ENCODE data around the gene CRTC3. TPM values are rescaled to one million over a fixed set of nuclear protein-coding genes. Genes with fewer than 3 reads are reported as not detected.

Gene CRTC3
- total RNA-seq, 2 experiments from 2014 or later: 90.7 to 92.4 TPM

GRCh38 chr15:90482124-90483011, 47.4 kb upstream of the CRTC3 start:
- Histone ChIP-seq H3K4me1 (ENCODE audit: insufficient read depth, low read length) (peaks cover 20% of the 10 kb centered on the region), H3K4me3 (ENCODE audit: low read length) (no peak overlapping the region), H3K27ac (ENCODE audit: low read depth in 1 of 2, low read length in 2 of 2) (no peak overlapping the region), H3K27me3 (ENCODE audit: control insufficient read depth in 1 of 2, insufficient read depth in 2 of 2, low read length in 2 of 2) (no peaks in the 10 kb centered on the region), H3K36me3 (ENCODE audit: insufficient read depth, low read length) (peaks cover 79% of the 10 kb centered on the region), H3K9me3 (ENCODE audit: control insufficient read depth in 1 of 2, insufficient read depth in 1 of 2, low read length in 2 of 2) (no peaks in the 10 kb centered on the region)
- peaks cover 36% of the 10 kb centered on the region for H3K4me1 Mint-ChIP-seq (ENCODE audit: low read depth)
- DNase-seq: peak; percentile 17 to 71 (median 38)
- no peak overlapping the region for H3K27ac Mint-ChIP-seq
- CTCF ChIA-PET: interaction anchor here (0.5 to 4.8 kb wide), 12 partner anchors 12 to 196 kb away, joined by 3 to 37 read pairs (median 4); no protein-coding TSS in a partner anchor
- no peaks in the 10 kb centered on the region for H3K27me3 Mint-ChIP-seq
- ATAC-seq (ENCODE audit: poor library complexity): peak; percentile 63
- H3K36me3 Mint-ChIP-seq (ENCODE audit: low read depth): peaks cover 97% of the 10 kb centered on the region
- intact Hi-C loops (cut with DNase I, micrococcal nuclease): loop anchor here (1.0 to 10.0 kb wide), 4 partner anchors 58 to 402 kb away; partner anchors contain the start of gene FES (in 1 of the 2)
- H3K4me3 Mint-ChIP-seq: no peak overlapping the region
- no peaks in the 10 kb centered on the region for H3K9me3 Mint-ChIP-seq
- POLR2A ChIA-PET: interaction anchor here (1.4 to 1.7 kb wide), 3 partner anchors 120 to 189 kb away, joined by 3 to 9 read pairs (median 5); no protein-coding TSS in a partner anchor
- TF ChIP-seq, protein P1, sequence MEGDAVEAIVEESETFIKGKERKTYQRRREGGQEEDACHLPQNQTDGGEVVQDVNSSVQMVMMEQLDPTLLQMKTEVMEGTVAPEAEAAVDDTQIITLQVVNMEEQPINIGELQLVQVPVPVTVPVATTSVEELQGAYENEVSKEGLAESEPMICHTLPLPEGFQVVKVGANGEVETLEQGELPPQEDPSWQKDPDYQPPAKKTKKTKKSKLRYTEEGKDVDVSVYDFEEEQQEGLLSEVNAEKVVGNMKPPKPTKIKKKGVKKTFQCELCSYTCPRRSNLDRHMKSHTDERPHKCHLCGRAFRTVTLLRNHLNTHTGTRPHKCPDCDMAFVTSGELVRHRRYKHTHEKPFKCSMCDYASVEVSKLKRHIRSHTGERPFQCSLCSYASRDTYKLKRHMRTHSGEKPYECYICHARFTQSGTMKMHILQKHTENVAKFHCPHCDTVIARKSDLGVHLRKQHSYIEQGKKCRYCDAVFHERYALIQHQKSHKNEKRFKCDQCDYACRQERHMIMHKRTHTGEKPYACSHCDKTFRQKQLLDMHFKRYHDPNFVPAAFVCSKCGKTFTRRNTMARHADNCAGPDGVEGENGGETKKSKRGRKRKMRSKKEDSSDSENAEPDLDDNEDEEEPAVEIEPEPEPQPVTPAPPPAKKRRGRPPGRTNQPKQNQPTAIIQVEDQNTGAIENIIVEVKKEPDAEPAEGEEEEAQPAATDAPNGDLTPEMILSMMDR (IDR thresholded peaks at IDR 0.05): peak; percentile 80

DNA sequence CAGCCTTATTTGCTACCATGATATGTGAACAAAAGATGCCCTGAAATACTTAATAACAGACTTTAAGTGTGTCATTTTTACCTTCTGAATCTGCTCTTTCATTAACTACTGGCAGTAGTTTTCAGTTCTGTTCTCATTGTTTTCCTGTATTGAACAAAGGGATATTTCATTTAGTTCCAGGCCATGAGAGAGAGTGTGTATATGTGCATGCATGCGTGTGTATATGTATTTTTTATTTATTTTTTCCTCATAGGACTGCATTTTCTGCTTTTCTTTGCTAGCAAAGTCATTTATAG, 46.8 kb upstream of the CRTC3 start:
- no peak overlapping the region for H3K4me3 Mint-ChIP-seq
- H3K27ac Mint-ChIP-seq: no peak overlapping the region
- ATAC-seq (ENCODE audit: poor library complexity): no peak
- intact Hi-C loops (cut with DNase I, micrococcal nuclease): loop anchor here (10.0 kb wide), 2 partner anchors 58 to 402 kb away; partner anchors contain the start of gene FES (in 1 of the 2)
- no peaks in the 10 kb centered on the region for H3K27me3 Mint-ChIP-seq
- H3K36me3 Mint-ChIP-seq (ENCODE audit: low read depth): peaks cover 97% of the 10 kb centered on the region
- peaks cover 20% of the 10 kb centered on the region for H3K4me1 ChIP-seq (ENCODE audit: insufficient read depth, low read length)
- no peaks in the 10 kb centered on the region for H3K9me3 Mint-ChIP-seq
- no peak overlapping the region for H3K4me3 ChIP-seq (ENCODE audit: low read length)
- ChIA-PET CTCF (interaction anchor here (0.5 to 4.8 kb wide), 10 partner anchors 13 to 197 kb away, joined by 3 to 37 read pairs (median 4); no protein-coding TSS in a partner anchor), POLR2A (interaction anchor here (1.4 kb wide), 1 partner anchor 121 kb away, joined by 9 read pairs; no protein-coding TSS in a partner anchor)
- H3K27me3 ChIP-seq (ENCODE audit: control insufficient read depth in 1 of 2, insufficient read depth in 2 of 2, low read length in 2 of 2): no peaks in the 10 kb centered on the region
- no peak for DNase-seq
- H3K27ac ChIP-seq (ENCODE audit: low read depth in 1 of 2, low read length in 2 of 2): no peak overlapping the region
- H3K9me3 ChIP-seq (ENCODE audit: control insufficient read depth in 1 of 2, insufficient read depth in 1 of 2, low read length in 2 of 2): no peaks in the 10 kb centered on the region
- peaks cover 33% of the 10 kb centered on the region for H3K4me1 Mint-ChIP-seq (ENCODE audit: low read depth)
- TF ChIP-seq, protein P1 (IDR thresholded peaks at IDR 0.05): no peak
- H3K36me3 ChIP-seq (ENCODE audit: insufficient read depth, low read length): peaks cover 77% of the 10 kb centered on the region

DNA sequence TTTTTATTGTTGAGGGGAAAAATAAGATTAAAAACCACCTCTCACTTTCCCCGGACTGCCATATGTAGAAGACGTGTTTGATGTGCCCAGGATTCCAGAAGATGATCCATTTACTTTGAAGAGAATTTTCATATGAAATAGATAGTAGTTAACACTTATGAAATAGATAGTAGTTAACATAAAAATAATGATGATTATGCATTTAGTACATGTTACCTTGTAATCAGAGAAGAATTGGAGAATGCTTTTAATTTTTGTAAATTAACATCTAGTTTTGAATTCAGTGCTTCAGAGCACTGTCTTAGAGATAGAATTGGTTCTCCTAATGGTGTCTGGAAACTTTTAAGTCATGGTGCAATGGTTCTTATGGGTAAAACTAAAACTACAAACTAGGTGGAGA, 46.1 kb upstream of the CRTC3 start:
- peaks cover 95% of the 10 kb centered on the region for H3K36me3 Mint-ChIP-seq (ENCODE audit: low read depth)
- Histone ChIP-seq H3K36me3 (ENCODE audit: insufficient read depth, low read length) (peaks cover 73% of the 10 kb centered on the region), H3K27ac (ENCODE audit: low read depth in 1 of 2, low read length in 2 of 2) (no peak overlapping the region), H3K4me3 (ENCODE audit: low read length) (no peak overlapping the region), H3K4me1 (ENCODE audit: insufficient read depth, low read length) (peaks cover 20% of the 10 kb centered on the region), H3K9me3 (ENCODE audit: control insufficient read depth in 1 of 2, insufficient read depth in 1 of 2, low read length in 2 of 2) (no peaks in the 10 kb centered on the region), H3K27me3 (ENCODE audit: control insufficient read depth in 1 of 2, insufficient read depth in 2 of 2, low read length in 2 of 2) (no peaks in the 10 kb centered on the region)
- no peak overlapping the region for H3K27ac Mint-ChIP-seq
- H3K27me3 Mint-ChIP-seq: no peaks in the 10 kb centered on the region
- H3K9me3 Mint-ChIP-seq: no peaks in the 10 kb centered on the region
- POLR2A ChIA-PET: no interaction called here
- DNase-seq (no peak), ATAC-seq (ENCODE audit: poor library complexity) (no peak)
- H3K4me3 Mint-ChIP-seq: no peak overlapping the region
- CTCF ChIA-PET: no interaction called here
- H3K4me1 Mint-ChIP-seq (ENCODE audit: low read depth): peaks cover 29% of the 10 kb centered on the region
- TF ChIP-seq, protein P1 (IDR thresholded peaks at IDR 0.05): no peak
- intact Hi-C loops (cut with DNase I, micrococcal nuclease): loop anchor here (10.0 kb wide), 2 partner anchors 59 to 401 kb away; partner anchors contain the start of gene FES (in 1 of the 2)

Measured in CD4-positive, alpha-beta T cell (primary cell).